Measurements from ENCODE around the gene FBXL17. TPM values are rescaled to one million over a fixed set of nuclear protein-coding genes. Genes with fewer than 3 reads are reported as not detected.

The FBXL17 gene
- total and polyA plus RNA-seq, 12 donors, result 5.9 to 47.4 (median 41.1) TPM

DNA sequence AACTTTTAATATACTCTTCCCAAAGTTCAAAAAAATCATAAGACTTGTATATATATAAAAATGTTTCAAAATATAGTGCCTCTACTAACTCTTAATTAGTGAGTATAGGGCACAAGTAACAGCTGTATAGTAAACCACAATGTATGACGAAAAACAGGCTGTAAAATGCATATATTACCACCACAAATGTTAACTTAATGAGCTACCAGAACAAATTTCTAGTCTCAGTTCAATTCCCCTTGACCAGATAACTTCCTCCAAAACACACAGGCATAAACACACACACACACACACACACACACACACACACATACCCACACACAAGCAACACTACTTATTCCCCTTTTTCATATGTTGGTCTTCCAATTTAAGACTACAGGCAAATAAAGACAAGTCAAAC, 78.8 kb downstream of the FBXL17 start:
- no peak overlapping the region for H3K4me3 ChIP-seq
- H3K4me1 ChIP-seq, result no peaks in the 10 kb centered on the region
- intact Hi-C loops (cut with DNase I), result no loop called here
- H3K27me3 ChIP-seq, result no peaks in the 10 kb centered on the region
- no peak for DNase-seq
- no peaks in the 10 kb centered on the region for H3K9me3 ChIP-seq
- TF ChIP-seq, protein P1, sequence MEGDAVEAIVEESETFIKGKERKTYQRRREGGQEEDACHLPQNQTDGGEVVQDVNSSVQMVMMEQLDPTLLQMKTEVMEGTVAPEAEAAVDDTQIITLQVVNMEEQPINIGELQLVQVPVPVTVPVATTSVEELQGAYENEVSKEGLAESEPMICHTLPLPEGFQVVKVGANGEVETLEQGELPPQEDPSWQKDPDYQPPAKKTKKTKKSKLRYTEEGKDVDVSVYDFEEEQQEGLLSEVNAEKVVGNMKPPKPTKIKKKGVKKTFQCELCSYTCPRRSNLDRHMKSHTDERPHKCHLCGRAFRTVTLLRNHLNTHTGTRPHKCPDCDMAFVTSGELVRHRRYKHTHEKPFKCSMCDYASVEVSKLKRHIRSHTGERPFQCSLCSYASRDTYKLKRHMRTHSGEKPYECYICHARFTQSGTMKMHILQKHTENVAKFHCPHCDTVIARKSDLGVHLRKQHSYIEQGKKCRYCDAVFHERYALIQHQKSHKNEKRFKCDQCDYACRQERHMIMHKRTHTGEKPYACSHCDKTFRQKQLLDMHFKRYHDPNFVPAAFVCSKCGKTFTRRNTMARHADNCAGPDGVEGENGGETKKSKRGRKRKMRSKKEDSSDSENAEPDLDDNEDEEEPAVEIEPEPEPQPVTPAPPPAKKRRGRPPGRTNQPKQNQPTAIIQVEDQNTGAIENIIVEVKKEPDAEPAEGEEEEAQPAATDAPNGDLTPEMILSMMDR (IDR thresholded peaks at IDR 0.05), result no peak
- no peak for ATAC-seq
- 98 to 100% methylated on average over 1 of the region's 1 CpG for WGBS, 2 donors
- H3K36me3 ChIP-seq, result no peaks in the 10 kb centered on the region
- H3K27ac ChIP-seq, result no peak overlapping the region

DNA sequence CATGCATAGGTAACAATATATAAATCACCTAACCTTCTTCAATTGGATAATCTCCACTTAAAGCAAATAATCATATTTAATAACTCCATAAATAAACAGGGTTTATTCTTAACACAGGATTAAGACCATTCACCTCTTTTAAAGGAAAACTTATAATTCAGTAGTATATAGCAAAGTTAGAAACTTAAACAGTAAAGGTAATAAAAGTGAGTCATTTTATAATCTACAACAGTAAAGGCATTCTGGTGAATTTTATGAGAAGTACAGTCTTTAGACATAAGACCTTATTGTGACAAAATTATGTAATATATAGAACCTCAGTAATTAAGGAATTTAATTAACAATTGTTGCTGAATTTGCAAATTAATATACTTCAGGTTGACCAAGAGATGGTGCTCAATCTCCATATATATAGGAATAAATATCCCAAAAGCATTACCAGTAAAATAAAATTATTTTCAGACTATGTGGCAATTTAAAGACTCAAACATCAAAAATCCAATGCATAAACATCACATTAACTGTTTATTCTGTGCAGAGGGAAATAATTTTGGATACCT, 84.8 kb downstream of the FBXL17 start:
- TF ChIP-seq, protein P1 (IDR thresholded peaks at IDR 0.05), result no peak
- no peak overlapping the region for H3K4me3 ChIP-seq
- intact Hi-C loops (cut with DNase I), result no loop called here
- DNase-seq (no peak), ATAC-seq (no peak)
- no peaks in the 10 kb centered on the region for H3K27me3 ChIP-seq
- H3K36me3 ChIP-seq, result no peaks in the 10 kb centered on the region
- no peaks in the 10 kb centered on the region for H3K9me3 ChIP-seq
- H3K4me1 ChIP-seq, result peaks cover 0 to 10% (median 0%) of the 10 kb centered on the region in 9 donors
- no peak overlapping the region for H3K27ac ChIP-seq

DNA sequence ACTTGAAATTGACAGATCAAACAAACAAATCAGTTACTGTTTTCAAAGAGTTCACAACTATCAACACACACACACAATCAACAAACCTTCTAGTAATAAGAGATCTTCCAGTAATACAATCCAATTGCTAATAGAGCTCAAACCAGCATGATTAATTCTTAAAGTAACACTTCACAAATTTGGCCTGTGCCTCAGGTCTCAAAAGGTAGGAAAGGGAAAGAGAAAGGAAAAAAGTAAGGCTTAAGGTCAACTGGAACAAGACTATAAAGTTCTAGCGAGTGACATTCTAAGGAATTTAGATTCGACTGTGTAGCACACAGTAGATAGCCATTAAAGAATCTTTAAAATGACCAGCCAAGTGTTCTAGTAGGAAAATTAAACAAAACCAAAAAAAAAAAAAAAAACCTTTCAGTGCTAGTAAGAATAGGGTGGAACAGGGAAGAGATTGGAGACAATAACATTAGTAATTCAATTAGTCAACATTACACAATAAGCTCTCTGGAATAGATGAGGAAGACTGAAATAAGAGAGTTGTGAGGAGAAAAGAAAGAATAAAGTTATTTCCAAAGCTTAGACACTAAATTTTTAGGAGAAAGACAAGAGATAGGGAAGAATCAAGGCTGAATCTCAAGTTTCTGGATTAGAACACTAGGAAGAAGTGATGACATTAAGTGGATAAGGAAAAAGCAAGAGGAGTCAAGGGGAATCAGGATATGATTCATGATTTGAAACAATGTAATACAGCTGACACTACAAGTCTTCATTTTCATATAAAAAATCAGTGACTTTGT, 86.1 kb downstream of the FBXL17 start:
- H3K9me3 ChIP-seq, result no peaks in the 10 kb centered on the region
- H3K27me3 ChIP-seq, result no peaks in the 10 kb centered on the region
- TF ChIP-seq, protein P1 (IDR thresholded peaks at IDR 0.05), result no peak
- H3K36me3 ChIP-seq, result no peaks in the 10 kb centered on the region
- intact Hi-C loops (cut with DNase I), result no loop called here
- DNase-seq (no peak), ATAC-seq (peak in 1 of 8 donors; percentile 44)
- WGBS, 2 donors, result 83 to 86% methylated on average over 2 of the region's 2 CpGs
- H3K4me1 ChIP-seq, result peaks cover 0 to 10% (median 0%) of the 10 kb centered on the region in 9 donors
- no peak overlapping the region for H3K27ac ChIP-seq
- H3K4me3 ChIP-seq, result no peak overlapping the region

DNA sequence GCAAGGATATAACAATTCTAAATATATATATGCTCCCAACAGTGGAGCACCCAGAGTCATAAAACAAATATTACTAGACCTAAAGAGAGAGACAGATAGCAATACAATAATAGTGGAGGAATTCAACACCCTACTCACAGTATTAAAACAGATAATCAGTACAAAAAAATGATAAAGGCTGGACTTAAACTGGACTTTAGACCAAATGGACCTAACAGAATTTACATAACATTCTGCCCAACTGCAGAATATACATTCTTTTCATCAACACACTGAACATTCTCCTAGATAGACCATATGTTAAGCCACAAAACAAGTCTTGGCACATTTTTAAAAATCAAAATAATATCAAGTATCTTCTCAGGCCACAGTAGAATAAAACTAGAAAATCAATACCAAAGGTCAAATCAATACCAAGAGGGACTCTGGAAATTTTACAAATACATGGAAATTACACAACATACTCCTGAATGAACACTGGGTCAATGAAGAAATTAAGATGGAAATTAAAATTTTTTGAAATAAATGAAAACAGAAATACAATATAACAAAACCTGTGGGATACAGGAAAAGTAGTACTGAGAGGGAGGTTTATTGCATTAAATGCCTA, 100.8 kb downstream of the FBXL17 start:
- Histone ChIP-seq H3K9me3 (peaks cover 0 to 45% (median 7%) of the 10 kb centered on the region in 11 donors), H3K27ac (no peak overlapping the region), H3K36me3 (no peaks in the 10 kb centered on the region), H3K27me3 (no peaks in the 10 kb centered on the region), H3K4me1 (peaks cover 0 to 11% (median 3%) of the 10 kb centered on the region in 9 donors), H3K4me3 (no peak overlapping the region)
- intact Hi-C loops (cut with DNase I), result no loop called here
- TF ChIP-seq, protein P1 (IDR thresholded peaks at IDR 0.05), result no peak
- ATAC-seq (no peak), DNase-seq (no peak)

Data from heart right ventricle (tissue), 16 donors.